D721Med (cell line): ENCODE measurements around the gene MARK3.

Experiments used
- DNase-seq: peaks from one replicate; pipeline ENCODE4 v3.0.0; 2011; ENCODE audit warnings: low spot score; ENCODE audit not compliant: insufficient read length
- FAIRE-seq: peaks from 2 replicates; lab custom pipeline; 2011; peaks lifted over from hg19 to GRCh38; lab: Jason Lieb, UNC
- CTCF ChIP-seq: IDR thresholded peaks from 2 replicates; pipeline ENCODE4 v1.5.1; 2012; ENCODE audit warnings: mild to moderate bottlenecking, control low read depth; ENCODE audit not compliant: insufficient read depth; ENCODE audit errors: missing control alignments

MARK3 gene

GRCh38 chr14:103343164-103343879, 41.9 kb upstream of the MARK3 start:
- FAIRE-seq: no peak
- no peak for DNase-seq

GRCh38 chr14:103343905-103344797, 41.1 kb upstream of the MARK3 start:
- TF ChIP-seq CTCF: no peak
- FAIRE-seq (no peak), DNase-seq (no peak)

More at GRCh38 chr14:103343164-103343879, 41.9 kb upstream of the MARK3 start:
- TF ChIP-seq CTCF: no peak

GRCh38 chr14:103346286-103346685, 38.9 kb upstream of the MARK3 start:
- no peak for TF ChIP-seq CTCF
- no peak for FAIRE-seq
- DNase-seq: no peak

GRCh38 chr14:103347091-103347815, 38.0 kb upstream of the MARK3 start:
- DNase-seq: no peak
- TF ChIP-seq CTCF: no peak
- FAIRE-seq: no peak

GRCh38 chr14:103348154-103348553, 37.1 kb upstream of the MARK3 start:
- no peak for DNase-seq
- FAIRE-seq: no peak
- no peak for TF ChIP-seq CTCF

GRCh38 chr14:103349982-103350381, 35.2 kb upstream of the MARK3 start:
- no peak for TF ChIP-seq CTCF
- FAIRE-seq: no peak
- DNase-seq: no peak
